H1 (cell line): ENCODE data around the gene WWC2. TPM values are rescaled to one million over a fixed set of nuclear protein-coding genes. Genes with fewer than 3 reads are reported as not detected.

Source experiments
- CTCF ChIA-PET: fragments of 300-600 bp; sonication (Branson Sonifier 250); formaldehyde crosslinking; loops from one replicate; lab custom pipeline; 2021; ENCODE audit not compliant: partially characterized antibody; lab: Charles Lee
- POLR2A ChIA-PET: fragments of 300-600 bp; sonication (Branson Sonifier 250); formaldehyde crosslinking; loops from one replicate; lab custom pipeline; 2021; ENCODE audit warnings: inconsistent platforms; ENCODE audit not compliant: partially characterized antibody; lab: Charles Lee
- DNase-seq, 2 experiments: peaks; one replicate each; pipeline versions ENCODE4 v3.0.0 to v3.0.0-alpha.2; 2010 to 2022; ENCODE audit warnings: low spot score in 2 of 2, low read depth in 1 of 2, mixed read lengths in 1 of 2
- FAIRE-seq: peaks from 2 replicates; lab custom pipeline; 2011; peaks lifted over from hg19 to GRCh38; lab: Jason Lieb, UNC
- H2AFZ ChIP-seq: 2 replicates; pipeline ENCODE4 v1.8.1; 2012; ENCODE audit warnings: low read length, inconsistent platforms
- H2AK5ac ChIP-seq: 2 replicates; pipeline ENCODE4 v1.6.1; 2013; ENCODE audit warnings: low read depth, low read length
- H2BK120ac ChIP-seq: replicated peaks from 2 replicates; pipeline ENCODE3; 2013; ENCODE audit warnings: low read depth, low read length, inconsistent platforms
- H2BK12ac ChIP-seq: 2 replicates; pipeline ENCODE4 v1.6.1; 2013; ENCODE audit warnings: low read depth, low read length
- H2BK15ac ChIP-seq: 2 replicates; pipeline ENCODE4 v1.6.1; 2013; ENCODE audit warnings: low read length
- H2BK20ac ChIP-seq: 2 replicates; pipeline ENCODE4 v1.6.1; 2013; ENCODE audit warnings: low read length
- H2BK5ac ChIP-seq: 2 replicates; pipeline ENCODE4 v1.6.1; 2013; ENCODE audit warnings: low read depth, low read length
- H3K14ac ChIP-seq: 2 replicates; pipeline ENCODE4 v1.6.1; 2013; ENCODE audit warnings: inconsistent platforms; ENCODE audit not compliant: insufficient read length
- H3K18ac ChIP-seq: 2 replicates; pipeline ENCODE4 v1.6.1; 2013; ENCODE audit warnings: low read length; ENCODE audit errors: extremely low read depth
- H3K23ac ChIP-seq: 2 replicates; pipeline ENCODE4 v1.6.1; 2013; ENCODE audit warnings: inconsistent platforms; ENCODE audit not compliant: insufficient read length
- H3K23me2 ChIP-seq: 2 replicates; pipeline ENCODE4 v1.6.1; 2013; ENCODE audit warnings: low read depth, low read length
- H3K27ac ChIP-seq: 2 replicates; pipeline ENCODE4 v1.6.1; 2011; ENCODE audit warnings: low read depth, low read length, inconsistent platforms
- H3K27me3 ChIP-seq, 4 experiments: replicated peaks in 1 of 4; 1 replicate in 1 of 4; 2 replicates in 3 of 4; pipeline versions ENCODE4 v1.6.1 to v1.8.1; 2011 to 2013; ENCODE audit warnings: low read length in 3 of 4, mild to moderate bottlenecking in 3 of 4, inconsistent platforms in 2 of 4, mixed read lengths in 2 of 4, moderate library complexity in 1 of 4; ENCODE audit not compliant: control insufficient read depth in 3 of 4, insufficient read depth in 3 of 4; ENCODE audit errors: extremely low read depth in 1 of 4
- H3K36me3 ChIP-seq, 4 experiments: 2 replicates each; pipeline versions ENCODE4 v1.6.1 to v1.8.1; 2011 to 2013; ENCODE audit warnings: mild to moderate bottlenecking in 4 of 4, low read length in 3 of 4, moderate library complexity in 2 of 4, control low read depth in 1 of 4, inconsistent platforms in 1 of 4; ENCODE audit not compliant: insufficient read depth in 4 of 4, control insufficient read depth in 2 of 4
- H3K4ac ChIP-seq: replicated peaks from 2 replicates; pipeline ENCODE3; 2013; ENCODE audit warnings: low read length, low read depth, mixed read lengths, inconsistent platforms; ENCODE audit not compliant: insufficient read length
- H3K4me1 ChIP-seq, 4 experiments: replicated peaks in 1 of 4; 1 replicate in 1 of 4; 2 replicates in 3 of 4; pipeline versions ENCODE4 v1.6.1 to v1.8.1; 2011 to 2013; ENCODE audit warnings: low read length in 3 of 4, inconsistent platforms in 2 of 4, mixed read lengths in 1 of 4; ENCODE audit not compliant: insufficient read depth in 4 of 4, control insufficient read depth in 3 of 4
- H3K4me2 ChIP-seq, 2 experiments: 2 replicates each; pipeline versions ENCODE4 v1.6.1 to v1.8.1; 2011 to 2013; ENCODE audit warnings: low read depth in 2 of 2, low read length in 2 of 2, control low read depth in 1 of 2, inconsistent platforms in 1 of 2, mild to moderate bottlenecking in 1 of 2; ENCODE audit not compliant: insufficient read depth in 1 of 2
- H3K4me3 ChIP-seq, 4 experiments: fragments of 200-600, 300-600 bp in 1 of 4; sonication (generic), shearing (Covaris generic), sonication (Bioruptor Twin) in 1 of 4; 2 replicates each; pipeline versions ENCODE4 v1.5.1 to v1.8.1; 2011 to 2016; ENCODE audit warnings: low read length in 4 of 4, low read depth in 3 of 4, control low read depth in 2 of 4, inconsistent platforms in 2 of 4, mild to moderate bottlenecking in 2 of 4, mixed read lengths in 1 of 4, moderate library complexity in 1 of 4; ENCODE audit not compliant: insufficient read depth in 2 of 4; ENCODE audit errors: extremely low read depth in 1 of 4
- H3K56ac ChIP-seq: replicated peaks from 2 replicates; pipeline ENCODE3; 2013; ENCODE audit warnings: low read depth, mild to moderate bottlenecking, mixed read lengths, low read length, inconsistent platforms; ENCODE audit not compliant: insufficient read length
- H3K79me1 ChIP-seq: 2 replicates; pipeline ENCODE4 v1.6.1; 2013; ENCODE audit warnings: low read depth, low read length, control low read depth
- H3K79me2 ChIP-seq, 2 experiments: 2 replicates each; pipeline versions ENCODE4 v1.6.1 to v1.8.1; 2012 to 2013; ENCODE audit warnings: low read length in 2 of 2, mild to moderate bottlenecking in 2 of 2, inconsistent platforms in 1 of 2; ENCODE audit not compliant: insufficient read depth in 2 of 2, control insufficient read depth in 1 of 2
- H3K9ac ChIP-seq, 4 experiments: replicated peaks in 1 of 4; 1 replicate in 1 of 4; 2 replicates in 3 of 4; pipeline versions ENCODE4 v1.6.1 to v1.8.1; 2011 to 2013; ENCODE audit warnings: low read depth in 3 of 4, low read length in 3 of 4, control low read depth in 2 of 4, mild to moderate bottlenecking in 2 of 4, moderate library complexity in 2 of 4, inconsistent platforms in 1 of 4; ENCODE audit errors: extremely low read depth in 1 of 4
- H3K9me3 ChIP-seq, 2 experiments: 2 replicates each; pipeline versions ENCODE4 v1.6.1 to v1.8.1; 2012 to 2013; ENCODE audit warnings: mild to moderate bottlenecking in 2 of 2, moderate library complexity in 2 of 2, control low read depth in 1 of 2, inconsistent platforms in 1 of 2, low read depth in 1 of 2, low read length in 1 of 2, mixed read lengths in 1 of 2; ENCODE audit not compliant: insufficient read depth in 2 of 2
- H4K20me1 ChIP-seq, 2 experiments: replicated peaks in 1 of 2; 2 replicates each; pipeline versions ENCODE3 to v1.8.1; 2011 to 2013; ENCODE audit warnings: inconsistent platforms in 2 of 2, low read length in 2 of 2, mild to moderate bottlenecking in 1 of 2; ENCODE audit not compliant: insufficient read depth in 2 of 2, control insufficient read depth in 1 of 2
- H4K5ac ChIP-seq: 2 replicates; pipeline ENCODE4 v1.6.1; 2013; ENCODE audit warnings: low read length, low read depth, mixed read lengths, inconsistent platforms; ENCODE audit not compliant: insufficient read length
- H4K8ac ChIP-seq: 2 replicates; pipeline ENCODE4 v1.8.0; 2013; ENCODE audit warnings: mild to moderate bottlenecking, moderate library complexity, low read length, inconsistent platforms; ENCODE audit not compliant: insufficient read depth; ENCODE audit errors: extremely low read depth
- H4K91ac ChIP-seq: replicated peaks from 2 replicates; pipeline ENCODE3; 2013; ENCODE audit warnings: low read length, mixed read lengths, inconsistent platforms; ENCODE audit not compliant: insufficient read length
- ASH2L ChIP-seq: fragments of 200-600, 300-600 bp; sonication (generic); IDR thresholded peaks from one replicate; pipeline ENCODE4 v1.7.1; 2017; ENCODE audit warnings: low read length
- CHD1 ChIP-seq: IDR thresholded peaks from 2 replicates; pipeline ENCODE4 v1.6.1; 2012; ENCODE audit warnings: low read depth, low read length, improper control_type of control experiment
- EP300 ChIP-seq, 2 experiments: IDR thresholded peaks; 1 replicate in 1 of 2; 2 replicates in 1 of 2; pipeline ENCODE4 v1.6.1; 2011 to 2012; ENCODE audit warnings: low read depth in 2 of 2, low read length in 2 of 2, mild to moderate bottlenecking in 2 of 2, borderline replicate concordance in 1 of 2, inconsistent platforms in 1 of 2, moderate library complexity in 1 of 2
- EZH2 ChIP-seq: fragments of 200-600 bp; sonication (generic); IDR thresholded peaks from 2 replicates; pipeline ENCODE4 v1.7.1; 2012; ENCODE audit warnings: low read depth, mild to moderate bottlenecking, moderate library complexity, low read length, inconsistent platforms; ENCODE audit not compliant: severe bottlenecking
- KDM4A ChIP-seq: IDR thresholded peaks from one replicate; pipeline ENCODE4 v1.7.1; 2012; ENCODE audit warnings: low read depth, mild to moderate bottlenecking, moderate library complexity, low read length, inconsistent platforms; ENCODE audit not compliant: severe bottlenecking
- POLR2A ChIP-seq, 2 experiments: IDR thresholded peaks; 1 replicate in 1 of 2; 2 replicates in 1 of 2; pipeline ENCODE4 v1.6.1; 2011; ENCODE audit warnings: low read depth in 2 of 2, low read length in 2 of 2, mild to moderate bottlenecking in 2 of 2; ENCODE audit errors: control extremely low read depth in 1 of 2
- POLR2AphosphoS5 ChIP-seq: IDR thresholded peaks from 2 replicates; pipeline ENCODE4 v1.6.1; 2011; ENCODE audit warnings: low read depth, low read length
- RFX5 ChIP-seq: IDR thresholded peaks from 2 replicates; pipeline ENCODE4 v1.6.1; 2011; ENCODE audit warnings: low read depth, low read length, improper control_type of control experiment, borderline replicate concordance
- RXRA ChIP-seq: IDR thresholded peaks from 2 replicates; pipeline ENCODE4 v1.6.1; 2011; ENCODE audit warnings: low read depth, mild to moderate bottlenecking, low read length, moderate library complexity; ENCODE audit not compliant: insufficient read depth
- SP1 ChIP-seq: IDR thresholded peaks from 2 replicates; pipeline ENCODE4 v1.6.1; 2011; ENCODE audit warnings: low read depth, low read length
- YY1 ChIP-seq: IDR thresholded peaks from 2 replicates; pipeline ENCODE4 v1.6.1; 2011; ENCODE audit warnings: low read depth, mild to moderate bottlenecking, low read length
- ZNF274 ChIP-seq: IDR thresholded peaks from 2 replicates; pipeline ENCODE4 v1.7.0; 2012; ENCODE audit warnings: low read length, borderline replicate concordance; ENCODE audit errors: extremely low read depth
- WGBS, 2 experiments: shearing (Covaris generic) in 1 of 2; methylation state at CpG; one replicate each; pipeline versions ENCODE4 v1.1.6 to v1.1.7; 2013 to 2015; ENCODE audit warnings: low lambda C conversion rate in 2 of 2, mixed read lengths in 2 of 2, inconsistent platforms in 1 of 2, low coverage in 1 of 2, missing lambda C conversion rate in 1 of 2; ENCODE audit not compliant: insufficient replicate concordance in 2 of 2, insufficient coverage in 1 of 2, insufficient read length in 1 of 2; ENCODE audit errors: extremely low coverage in 1 of 2, missing lambda C conversion rate in 1 of 2; 5-methylcytosine and 5-hydroxymethylcytosine counted together
- polyA plus RNA-seq, 7 experiments: library from polyadenylated mRNA; depleted of rRNA in 3 of 7; stranded (reverse) in 5 of 7; unstranded in 2 of 7; fragments of >200 nt in 5 of 7; fragments of 200-250 nt in 2 of 7; gene quantifications; 1 replicate in 5 of 7; 2 replicates in 1 of 7; 4 replicates in 1 of 7; pipeline versions ENCODE4 v1.2.1 to v1.2.3, GENCODE V29; 2011 to 2013; ENCODE audit warnings: missing spikeins in 2 of 7, mixed read lengths in 2 of 7
- total RNA-seq: library from RNA; stranded (reverse); fragmentation: NEBNext Ultra II Directional; extraction: Animal tissue kit (Norgen Biotek cat#: 25700); gene quantifications from 2 replicates; pipeline ENCODE4 v1.2.1, GENCODE V29; 2021
- TF ChIP-seq, protein P1 (sequence below): IDR thresholded peaks from 2 replicates; pipeline ENCODE4 v1.6.1; 2012; ENCODE audit warnings: inconsistent platforms

WWC2 gene
- total and polyA plus RNA-seq, 2 of the 8 experiments (the other 6 are each of a cell fraction or from before 2014, with no cell fraction given) = 17.6 to 135 TPM

- no peak overlapping the region for H3K23ac ChIP-seq
- H3K56ac ChIP-seq = no peak overlapping the region
- H3K79me1 ChIP-seq = no peaks in the 10 kb centered on the region
- H4K20me1 ChIP-seq = no peaks in the 10 kb centered on the region
- no peaks in the 10 kb centered on the region for H3K9me3 ChIP-seq
- H3K4me2 ChIP-seq = no peak overlapping the region
- H4K8ac ChIP-seq = no peak overlapping the region
- H3K9ac ChIP-seq = no peak overlapping the region
- POLR2A ChIA-PET = interaction anchor here (0.6 kb wide), 1 partner anchor 8 kb away, joined by 4 read pairs; no protein-coding TSS in a partner anchor
- H3K14ac ChIP-seq = no peak overlapping the region
- no peak overlapping the region for H3K4me3 ChIP-seq
- no peak overlapping the region for H3K18ac ChIP-seq
- H2AFZ ChIP-seq = no peak overlapping the region
- no peaks in the 10 kb centered on the region for H3K79me2 ChIP-seq
- no peaks in the 10 kb centered on the region for H3K27me3 ChIP-seq
- H2BK120ac ChIP-seq = no peak overlapping the region
- H3K4me1 ChIP-seq = no peaks in the 10 kb centered on the region
- peaks cover 0 to 20% (median 9%) of the 10 kb centered on the region in 4 experiments; a peak in 3 of 8 replicates for H3K36me3 ChIP-seq
- H4K91ac ChIP-seq = no peak overlapping the region
- H3K27ac ChIP-seq = no peak overlapping the region
- H3K4ac ChIP-seq = no peak overlapping the region
- H2BK15ac ChIP-seq = no peak overlapping the region
- 96% methylated on average over 4 of the region's 4 CpGs; no CpG with 5 or more reads in 1 of the 2 experiments for WGBS, 2 experiments
- H3K23me2 ChIP-seq = no peaks in the 10 kb centered on the region
- no peak overlapping the region for H2AK5ac ChIP-seq
- FAIRE-seq = no peak
- TF ChIP-seq RXRA (no peak), EP300 (IDR thresholded peaks at IDR 0.05; ENCODE audit: borderline replicate concordance in 1 of 2, low read depth in 2 of 2, low read length in 2 of 2) (no peak), ASH2L (no peak), YY1 (no peak), CHD1 (no peak), POLR2A (IDR thresholded peaks at IDR 0.05; ENCODE audit: control extremely low read depth in 1 of 2, low read depth in 2 of 2, low read length in 2 of 2) (no peak), EZH2 (no peak), SP1 (no peak), POLR2AphosphoS5 (no peak), ZNF274 (no peak), KDM4A (no peak), RFX5 (no peak)
- TF ChIP-seq, protein P1, sequence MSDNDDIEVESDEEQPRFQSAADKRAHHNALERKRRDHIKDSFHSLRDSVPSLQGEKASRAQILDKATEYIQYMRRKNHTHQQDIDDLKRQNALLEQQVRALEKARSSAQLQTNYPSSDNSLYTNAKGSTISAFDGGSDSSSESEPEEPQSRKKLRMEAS = no peak
- TF ChIP-seq, all 59 proteins: peak for 0
- H4K5ac ChIP-seq = no peak overlapping the region
- H2BK12ac ChIP-seq = no peak overlapping the region
- CTCF ChIA-PET = interaction anchor here (1.2 to 1.4 kb wide), 2 partner anchors 10 to 42 kb away, joined by 3 to 5 read pairs; no protein-coding TSS in a partner anchor
- no peak for DNase-seq
- H2BK5ac ChIP-seq = no peak overlapping the region
- no peak overlapping the region for H2BK20ac ChIP-seq
Measured at GRCh38 chr4:183303301-183303700, 204.2 kb downstream of the WWC2 start.
